Lung (tissue), 12 donors: ENCODE results near the gene FZR1. TPM values are rescaled to one million over a fixed set of nuclear protein-coding genes. Genes with fewer than 3 reads are reported as not detected.

Experiments
- ATAC-seq: fragments of 200-7000 bp; cut with Tn5 transposase; one replicate; pipeline ENCODE4 v1.9.1; 2020; ENCODE audit warnings: moderate number of reproducible peaks; ENCODE audit not compliant: insufficient read depth, low FRiP score
- DNase-seq, 3 donors: peaks; one replicate each; pipeline ENCODE4 v3.0.0-alpha.2; 2013 to 2017
- H3K27ac ChIP-seq, 2 donors: one replicate each; pipeline ENCODE4 v1.5.1; 2013; ENCODE audit warnings: mild to moderate bottlenecking in 2 of 2, moderate library complexity in 2 of 2, control low read depth in 1 of 2, inconsistent platforms in 1 of 2, low read depth in 1 of 2, low read length in 1 of 2
- H3K27me3 ChIP-seq, 3 donors: one replicate each; pipeline ENCODE4 v1.5.1; 2013; ENCODE audit warnings: low read length in 2 of 3; ENCODE audit not compliant: control insufficient read depth in 3 of 3, insufficient read depth in 3 of 3
- H3K36me3 ChIP-seq, 4 donors: one replicate each; pipeline ENCODE4 v1.5.1; 2013; ENCODE audit warnings: low read length in 4 of 4, mild to moderate bottlenecking in 1 of 4, moderate library complexity in 1 of 4; ENCODE audit not compliant: control insufficient read depth in 4 of 4, insufficient read depth in 4 of 4
- H3K4me1 ChIP-seq, 5 donors: one replicate each; pipeline ENCODE4 v1.5.1; 2013; ENCODE audit warnings: low read length in 5 of 5, mild to moderate bottlenecking in 2 of 5, moderate library complexity in 1 of 5; ENCODE audit not compliant: control insufficient read depth in 5 of 5, insufficient read depth in 5 of 5
- H3K4me3 ChIP-seq: one replicate; pipeline ENCODE4 v1.5.1; 2013; ENCODE audit warnings: mild to moderate bottlenecking, control low read depth, moderate library complexity
- H3K9ac ChIP-seq, 2 donors: one replicate each; pipeline ENCODE4 v1.5.1; 2013; ENCODE audit warnings: low read length in 2 of 2, control low read depth in 1 of 2; ENCODE audit not compliant: insufficient read depth in 1 of 2
- H3K9me3 ChIP-seq, 4 donors: one replicate each; pipeline ENCODE4 v1.5.1; 2013; ENCODE audit warnings: low read length in 3 of 4, mild to moderate bottlenecking in 1 of 4, moderate library complexity in 1 of 4; ENCODE audit not compliant: control insufficient read depth in 4 of 4, insufficient read depth in 3 of 4
- CTCF ChIP-seq: IDR thresholded peaks from 2 replicates; pipeline ENCODE4 v1.5.1; 2012; ENCODE audit warnings: mild to moderate bottlenecking; ENCODE audit errors: control extremely low read depth, extremely low read depth
- WGBS, 2 donors: extraction: QIAGEN DNeasy Blood & Tissue Kit; methylation state at CpG; one replicate each; pipeline ENCODE4 v1.1.7; 2013; 5-methylcytosine and 5-hydroxymethylcytosine counted together
- polyA plus RNA-seq, 2 donors: library from polyadenylated mRNA; stranded (reverse); fragments of 200-250 nt; gene quantifications; one replicate each; pipeline ENCODE4 v1.2.1, GENCODE V29; 2013
- total RNA-seq, 2 donors: library from RNA; depleted of rRNA in 1 of 2; stranded (reverse); fragments of >200 nt in 1 of 2; gene quantifications; one replicate each; pipeline ENCODE4 v1.2.1, GENCODE V29; 2014 to 2021
- donor health status: control.
- donor health status: control.
- donor health status: Bipolar disorder and iron deficiency.
- donor health status: healthy.
- donor health status: DM: yes; HTN: yes; CAD: no.

FZR1 gene
- total and polyA plus RNA-seq, 4 donors, result 20.0 to 45.8 (median 28.3) TPM

GRCh38 chr19:3532154-3532786, 26.2 kb downstream of the FZR1 start:
- Histone ChIP-seq H3K9me3 (no peaks in the 10 kb centered on the region), H3K27ac (no peak overlapping the region), H3K4me1 (no peaks in the 10 kb centered on the region), H3K36me3 (peaks cover 7 to 75% (median 27%) of the 10 kb centered on the region in 4 donors), H3K4me3 (no peak overlapping the region), H3K27me3 (no peaks in the 10 kb centered on the region), H3K9ac (no peak overlapping the region)
- 96 to 97% methylated on average over 31 to 33 of the region's 33 CpGs for WGBS, 2 donors
- ATAC-seq, result no peak
- no peak for DNase-seq
- TF ChIP-seq CTCF, result no peak

DNA sequence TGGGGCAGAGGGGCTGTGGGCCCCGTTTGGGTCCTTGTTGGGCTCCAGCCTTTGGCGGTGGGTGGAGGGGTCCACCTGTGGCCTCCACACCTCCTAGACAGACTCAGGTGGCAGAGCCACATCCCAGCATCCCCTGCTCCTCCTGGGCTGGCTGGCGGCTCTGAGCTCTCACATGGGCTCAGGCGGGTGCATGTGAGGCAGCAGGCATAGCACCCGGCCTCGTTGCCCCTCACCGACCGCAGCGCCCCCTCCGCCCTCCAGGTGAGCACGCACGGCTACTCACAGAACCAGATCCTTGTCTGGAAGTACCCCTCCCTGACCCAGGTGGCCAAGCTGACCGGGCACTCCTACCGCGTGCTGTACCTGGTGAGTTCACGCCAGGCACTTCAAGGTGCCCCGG, 26.9 kb downstream of the FZR1 start:
- WGBS, 2 donors, result 88 to 96% methylated on average over 17 of the region's 17 CpGs
- no peak overlapping the region for H3K9ac ChIP-seq
- no peak for TF ChIP-seq CTCF
- no peaks in the 10 kb centered on the region for H3K4me1 ChIP-seq
- ATAC-seq (no peak), DNase-seq (no peak)
- no peaks in the 10 kb centered on the region for H3K27me3 ChIP-seq
- no peaks in the 10 kb centered on the region for H3K9me3 ChIP-seq
- peaks cover 3 to 72% (median 25%) of the 10 kb centered on the region in 4 donors for H3K36me3 ChIP-seq
- H3K4me3 ChIP-seq, result no peak overlapping the region
- H3K27ac ChIP-seq, result no peak overlapping the region

DNA sequence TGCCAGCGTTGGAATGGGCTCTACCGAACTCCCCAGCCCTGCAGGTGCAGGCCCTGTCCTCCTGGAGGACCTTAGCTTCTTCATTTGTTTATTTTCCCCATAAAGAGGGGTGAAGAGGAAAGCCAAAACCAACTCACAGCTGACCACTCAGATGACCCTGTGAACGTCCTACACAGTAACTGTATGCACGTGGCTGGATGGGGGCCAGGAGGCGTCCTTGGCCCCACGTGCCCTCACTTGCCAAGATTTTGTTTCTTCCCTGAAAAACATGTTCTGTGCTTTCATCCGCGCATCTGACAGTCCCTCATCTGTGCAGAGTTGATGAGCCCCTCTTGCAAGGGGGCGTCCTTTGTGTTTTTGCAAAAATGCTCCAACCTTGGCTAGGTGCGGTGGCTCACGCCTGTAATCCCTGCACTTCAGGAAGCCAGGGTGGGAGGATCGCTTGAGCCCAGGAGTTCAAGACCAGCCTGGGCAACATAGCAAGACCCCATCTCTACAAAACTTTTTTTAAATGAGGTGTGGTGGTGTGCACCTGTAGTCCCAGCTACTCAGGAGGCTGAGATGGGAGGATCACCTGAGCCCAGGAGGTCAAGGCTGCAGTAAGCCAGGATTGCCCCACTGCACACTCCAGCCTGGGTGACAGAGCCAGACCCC, 27.6 kb downstream of the FZR1 start:
- ATAC-seq, result no peak
- no peak for TF ChIP-seq CTCF

More for the DNA sequence above, 27.6 kb downstream of the FZR1 start:
- DNase-seq, result no peak
- no peaks in the 10 kb centered on the region for H3K27me3 ChIP-seq
- H3K36me3 ChIP-seq, result peaks cover 3 to 74% (median 22%) of the 10 kb centered on the region in 4 donors
- H3K4me3 ChIP-seq, result no peak overlapping the region
- 89 to 90% methylated on average over 12 of the region's 12 CpGs for WGBS, 2 donors
- no peak overlapping the region for H3K27ac ChIP-seq
- H3K9ac ChIP-seq, result no peak overlapping the region
- peaks cover 0 to 4% (median 0%) of the 10 kb centered on the region in 5 donors for H3K4me1 ChIP-seq
- H3K9me3 ChIP-seq, result no peaks in the 10 kb centered on the region
